K562 (cell line): Measurements from ENCODE around the gene GPR55. TPM values are rescaled to one million over a fixed set of nuclear protein-coding genes. Genes with fewer than 3 reads are reported as not detected.

Experiments
- ATAC-seq: fragments of 200-7000 bp; cut with Tn5 transposase; 3 replicates; pipeline ENCODE4 v1.9.1; 2020; ENCODE audit warnings: moderate library complexity
- BruUV-seq: library from RNA; stranded (reverse); fragments of 400-500 nt; replicated peaks from 2 replicates; lab custom pipeline; 2021; lab: Mats Ljungman, UMichigan
- CTCF ChIA-PET: fragments of 300-600 bp; formaldehyde crosslinking; extraction: SDS; loops from one replicate; lab custom pipeline; 2021; ENCODE audit warnings: low intra/inter-chr PET ratio; lab: Yijun Ruan, JAX
- POLR2A ChIA-PET: fragments of 300-600, 350-650 bp; sonication (Branson Sonifier 250); formaldehyde crosslinking; extraction: SDS; loops from one replicate; lab custom pipeline; 2021; ENCODE audit warnings: antibody characterized with exemption, inconsistent platforms; lab: Yijun Ruan, JAX
- DNase-seq, 4 experiments: peaks; one replicate each; pipeline versions ENCODE4 v3.0.0 to v3.0.0-alpha.2; 2011 to 2018; ENCODE audit warnings: low spot score in 3 of 4, mixed read lengths in 3 of 4; ENCODE audit errors: extremely low read depth in 1 of 4
- FAIRE-seq: peaks from 2 replicates; lab custom pipeline; 2011; peaks lifted over from hg19 to GRCh38; lab: Jason Lieb, UNC
- H2AFZ ChIP-seq: 2 replicates; pipeline ENCODE4 v1.6.0; 2011; ENCODE audit warnings: low read depth, low read length, control low read depth, inconsistent platforms
- H3K27ac ChIP-seq: fragments of 200-600 bp; 3 replicates; pipeline ENCODE4 v1.8.0; 2011; ENCODE audit warnings: low read depth, mild to moderate bottlenecking, control low read depth, inconsistent platforms, low read length, moderate library complexity, mixed read lengths; ENCODE audit errors: extremely low read depth
- H3K27me3 ChIP-seq, 2 experiments: fragments of 300-600 bp in 1 of 2; 2 replicates in 1 of 2; 3 replicates in 1 of 2; pipeline versions ENCODE4 v1.6.0 to v1.8.0; 2011; ENCODE audit warnings: inconsistent platforms in 2 of 2, low read length in 2 of 2, mild to moderate bottlenecking in 1 of 2, mixed read lengths in 1 of 2, moderate library complexity in 1 of 2; ENCODE audit not compliant: control insufficient read depth in 2 of 2, insufficient read depth in 2 of 2
- H3K36me3 ChIP-seq: fragments of 300-600 bp; 3 replicates; pipeline ENCODE4 v1.8.0; 2011; ENCODE audit warnings: mild to moderate bottlenecking, low read length, inconsistent platforms; ENCODE audit not compliant: control insufficient read depth, insufficient read depth
- H3K4me1 ChIP-seq, 2 experiments: fragments of 200-600 bp in 1 of 2; replicated peaks in 1 of 2; 2 replicates in 1 of 2; 3 replicates in 1 of 2; pipeline versions ENCODE4 v1.5.1 to v1.8.0; 2011; ENCODE audit warnings: inconsistent platforms in 2 of 2, low read length in 2 of 2, mild to moderate bottlenecking in 1 of 2, mixed read lengths in 1 of 2, moderate library complexity in 1 of 2; ENCODE audit not compliant: control insufficient read depth in 2 of 2, insufficient read depth in 2 of 2
- H3K4me2 ChIP-seq: 2 replicates; pipeline ENCODE4 v1.6.1; 2011; ENCODE audit warnings: low read length, control low read depth, inconsistent platforms, mixed read lengths; ENCODE audit not compliant: insufficient read depth
- H3K4me3 ChIP-seq: fragments of 200-600 bp; sonication (generic), shearing (Covaris generic); 2 replicates; pipeline ENCODE4 v1.5.1; 2016; ENCODE audit warnings: control low read depth, inconsistent platforms
- H3K79me2 ChIP-seq: fragments of 200-600 bp; 3 replicates; pipeline ENCODE4 v1.8.0; 2011; ENCODE audit warnings: low read length, inconsistent platforms; ENCODE audit not compliant: control insufficient read depth, insufficient read depth
- H3K9ac ChIP-seq, 2 experiments: 2 replicates each; pipeline versions ENCODE4 v1.6.0 to v1.6.1; 2011; ENCODE audit warnings: low read depth in 2 of 2, low read length in 2 of 2, control low read depth in 1 of 2, inconsistent platforms in 1 of 2, mild to moderate bottlenecking in 1 of 2, mixed read lengths in 1 of 2; ENCODE audit not compliant: insufficient read depth in 1 of 2
- H3K9me1 ChIP-seq: one replicate; pipeline ENCODE4 v1.6.0; 2011; ENCODE audit warnings: inconsistent platforms, mild to moderate bottlenecking, low read length, moderate library complexity; ENCODE audit not compliant: control insufficient read depth, insufficient read depth
- H3K9me3 ChIP-seq: replicated peaks from 2 replicates; pipeline ENCODE4 v1.5.1; 2011; ENCODE audit warnings: low read depth, low read length, inconsistent platforms; ENCODE audit not compliant: control insufficient read depth, insufficient read depth
- H4K20me1 ChIP-seq: replicated peaks from 2 replicates; pipeline ENCODE4 v1.6.1; 2011; ENCODE audit warnings: low read length, inconsistent platforms, mixed read lengths; ENCODE audit not compliant: control insufficient read depth, insufficient read depth
- DIDO1 ChIP-seq: fragments of 450-650 bp; IDR thresholded peaks from 2 replicates; pipeline ENCODE4 v1.6.1; 2016; ENCODE audit warnings: low read depth, missing biosample characterization, missing genetic modification characterization
- ELF4 ChIP-seq: fragments of 450-650 bp; formaldehyde crosslinking; IDR thresholded peaks from 2 replicates; pipeline ENCODE4 v1.4.0; 2022; ENCODE audit warnings: missing genetic modification characterization
- GTF2E2 ChIP-seq: fragments of 200-800 bp; sonication (Bioruptor generic); IDR thresholded peaks from 2 replicates; pipeline ENCODE4 v1.6.1; 2016; ENCODE audit warnings: missing genetic modification characterization, missing compliant biosample characterization
- KDM1A ChIP-seq, 2 experiments: fragments of 450-650 bp; IDR thresholded peaks; 2 replicates each; pipeline ENCODE4 v1.6.1; 2016; ENCODE audit warnings: mild to moderate bottlenecking in 2 of 2
- LARP7 ChIP-seq: fragments of 450-650 bp; IDR thresholded peaks from 2 replicates; pipeline ENCODE4 v1.6.1; 2016
- MYC ChIP-seq, 2 experiments: fragments of 250-450 bp in 1 of 2; sonication (Bioruptor Pico) in 1 of 2; IDR thresholded peaks; 2 replicates each; pipeline versions ENCODE4 v1.5.1 to v1.6.1; 2012 to 2021; ENCODE audit warnings: low read depth in 2 of 2, borderline replicate concordance in 1 of 2, improper control_type of control experiment in 1 of 2, low read length in 1 of 2, mild to moderate bottlenecking in 1 of 2, moderate library complexity in 1 of 2
- NFRKB ChIP-seq: fragments of 450-650 bp; IDR thresholded peaks from 2 replicates; pipeline ENCODE4 v1.6.1; 2016; ENCODE audit warnings: low read depth
- PML ChIP-seq: IDR thresholded peaks from 2 replicates; pipeline ENCODE4 v1.6.1; 2012; ENCODE audit warnings: low read length, inconsistent platforms
- POLR3G ChIP-seq: IDR thresholded peaks from 2 replicates; pipeline ENCODE4 v1.6.1; 2011; ENCODE audit not compliant: insufficient read length, insufficient replicate concordance; ENCODE audit errors: extremely low read depth
- RCOR1 ChIP-seq, 2 experiments: IDR thresholded peaks; 2 replicates each; pipeline ENCODE4 v1.6.1; 2012; ENCODE audit warnings: low read depth in 2 of 2, low read length in 2 of 2, borderline replicate concordance in 1 of 2, improper control_type of control experiment in 1 of 2
- SAP30 ChIP-seq: fragments of 200-600 bp; sonication (generic); IDR thresholded peaks from 2 replicates; pipeline ENCODE4 v1.6.1; 2012; ENCODE audit warnings: borderline replicate concordance, low read depth, mild to moderate bottlenecking, moderate library complexity, low read length, control low read depth, inconsistent platforms; ENCODE audit not compliant: insufficient read depth, poor library complexity, severe bottlenecking
- SPI1 ChIP-seq: IDR thresholded peaks from 2 replicates; pipeline ENCODE4 v1.6.1; 2011; ENCODE audit warnings: low read depth, low read length, control low read depth, borderline replicate concordance
- ZKSCAN3 ChIP-seq: fragments of 250-450 bp; sonication (Bioruptor Pico); IDR thresholded peaks from 2 replicates; pipeline ENCODE4 v1.4.0; 2020
- ZNF263 ChIP-seq: sonication (generic); formaldehyde crosslinking; IDR thresholded peaks from 2 replicates; pipeline ENCODE4 v1.8.0; 2022; ENCODE audit warnings: mild to moderate bottlenecking, missing genetic modification reagents, borderline replicate concordance
- ZNF589 ChIP-seq: fragments of 200-800 bp; sonication (Bioruptor generic); IDR thresholded peaks from 2 replicates; pipeline ENCODE4 v1.6.1; 2016; ENCODE audit warnings: low read depth, missing genetic modification characterization, missing compliant biosample characterization
- WGBS: fragments of 100-300 bp; shearing (Covaris generic); methylation state at CpG from one replicate; pipeline ENCODE4 v1.1.6; 2016; ENCODE audit warnings: low coverage, mixed read lengths; ENCODE audit not compliant: insufficient coverage; ENCODE audit errors: missing lambda C conversion rate; 5-methylcytosine and 5-hydroxymethylcytosine counted together
- in situ Hi-C: fragments of 300-500 bp; cut with MboI; formaldehyde crosslinking; loops from 4 replicates; pipeline ENCODE4 v1.15.0; 2018; ENCODE audit warnings: inconsistent platforms, mixed read lengths
- intact Hi-C: fragments of 100-400 bp; cut with micrococcal nuclease; formaldehyde crosslinking; loops from 2 replicates; pipeline ENCODE4 v1.14.2; 2022
- polyA plus RNA-seq, 8 experiments: library from polyadenylated mRNA; depleted of rRNA in 4 of 8; stranded (reverse) in 5 of 8; unstranded in 3 of 8; fragments of >200 nt; fragmentation: Nextera tagmentation in 2 of 8; fragmentation: Illumina TruSeq in 1 of 8; extraction: Ambion mirVana in 2 of 8; extraction: Trizol in 1 of 8; gene quantifications; 2 replicates each; pipeline versions ENCODE4 v1.2.1 to v1.2.3, GENCODE V29; 2011 to 2014; ENCODE audit warnings: inconsistent platforms in 1 of 8, missing spikeins in 1 of 8
- total RNA-seq, 7 experiments: library from RNA; depleted of rRNA in 6 of 7; stranded (reverse); fragments of >200 nt in 6 of 7; fragmentation: Illumina TruSeq in 2 of 7; extraction: Trizol in 2 of 7; gene quantifications; 2 replicates each; pipeline versions ENCODE4 v1.2.1 to v1.2.3, GENCODE V29; 2011 to 2021; ENCODE audit warnings: low replicate concordance in 1 of 7
- TF ChIP-seq, protein P1 (sequence below): fragments of 450-650 bp; formaldehyde crosslinking; conservative IDR thresholded peaks from 2 replicates; pipeline ENCODE4 v1.4.0; 2022; ENCODE audit warnings: mild to moderate bottlenecking, missing genetic modification characterization
- TF ChIP-seq, protein P2 (sequence below): fragments of 200-800 bp; sonication (Bioruptor generic); IDR thresholded peaks from 2 replicates; pipeline ENCODE4 v1.6.1; 2017; ENCODE audit warnings: missing genetic modification characterization, missing compliant biosample characterization

Gene GPR55
- total and polyA plus RNA-seq, 9 of the 15 experiments (the other 6 are each of a cell fraction or from before 2014, with no cell fraction given), result 0.11 to 0.49 (median 0.27) TPM

DNA sequence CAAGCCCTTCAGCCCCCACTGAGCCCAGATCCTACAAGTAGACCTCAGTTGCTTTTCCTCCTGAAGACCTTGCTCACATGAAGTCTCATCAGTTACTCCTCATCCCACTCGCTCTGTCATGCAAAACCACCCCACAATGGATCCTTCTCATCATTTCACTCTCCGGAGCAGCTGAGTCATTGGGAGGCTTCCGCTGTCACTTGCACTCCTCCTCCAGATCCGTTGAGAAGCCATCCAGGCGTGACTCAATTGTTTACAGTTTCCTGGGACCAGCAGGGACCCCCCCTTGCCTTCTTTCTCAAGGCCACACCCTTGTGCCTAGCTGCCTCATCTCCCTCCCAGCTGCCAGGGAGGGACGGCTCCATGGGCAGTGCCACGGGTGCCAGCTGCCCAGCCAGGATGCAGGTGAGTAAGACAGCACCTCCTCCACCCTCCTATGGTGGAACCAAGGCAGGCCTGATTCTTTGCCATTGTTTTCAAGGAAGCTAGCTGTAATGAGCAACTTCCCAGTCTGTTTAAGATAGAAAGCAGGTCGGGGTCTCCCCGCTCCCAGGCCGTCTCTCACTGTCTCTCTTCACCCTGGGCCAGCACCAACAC is 16.3 kb downstream of the GPR55 start (continued):
- TF ChIP-seq DIDO1 (tag), result no peak
- TF ChIP-seq NFRKB, result 0 out of 2 replicates have a peak, but pooled peaks have one; percentile 54
- TF ChIP-seq LARP7, result no peak
- peak; percentile 28 to 74; a peak in 3 of 4 replicates for TF ChIP-seq KDM1A (IDR thresholded peaks at IDR 0.05)
- TF ChIP-seq RCOR1 (IDR thresholded peaks at IDR 0.05; ENCODE audit: borderline replicate concordance in 1 of 2, low read depth in 2 of 2, low read length in 2 of 2), result peak in 1 of 2 experiments; percentile 92; a peak in 3 of 4 replicates
- TF ChIP-seq ZNF263, result peak; percentile 74; the same call in 1 of the 2 replicates
- TF ChIP-seq POLR3G, result no peak
- TF ChIP-seq, all 486 proteins: peak for 77

DNA sequence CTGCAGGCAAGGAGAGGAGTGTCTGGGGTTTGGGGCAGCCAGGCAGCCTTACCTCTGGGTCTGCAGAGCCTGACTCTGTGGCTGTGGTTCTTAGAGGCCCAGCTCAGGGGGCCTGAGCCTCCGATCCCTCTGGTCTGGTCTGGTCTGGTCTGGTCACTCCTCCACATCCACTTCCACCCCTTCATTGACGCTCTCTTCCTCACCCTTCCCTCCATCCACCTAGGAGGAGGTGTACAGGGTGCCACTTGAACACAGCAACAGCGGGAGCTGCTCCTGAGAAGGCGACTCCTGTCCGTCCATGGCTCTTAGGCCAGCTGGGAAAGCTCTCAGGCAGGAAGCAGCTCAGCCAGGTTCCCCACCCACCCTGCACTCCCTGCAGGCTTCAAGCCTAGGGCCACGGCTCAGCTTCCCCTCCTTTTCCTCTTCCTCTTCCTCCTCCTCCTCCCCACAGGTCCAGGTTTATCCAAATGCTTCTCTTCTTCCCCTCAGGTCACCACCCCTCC is 16.9 kb downstream of the GPR55 start:
- ATAC-seq, result peak; percentile 22
- Histone ChIP-seq H3K9me1 (no peaks in the 10 kb centered on the region), H3K4me1 (peaks cover 36 to 54% of the 10 kb centered on the region in 2 experiments), H4K20me1 (no peaks in the 10 kb centered on the region), H3K27ac (peak overlapping the region; percentile 83), H3K27me3 (no peaks in the 10 kb centered on the region), H3K79me2 (no peaks in the 10 kb centered on the region), H3K9me3 (no peaks in the 10 kb centered on the region), H3K4me3 (peak overlapping the region; percentile 29), H3K36me3 (no peaks in the 10 kb centered on the region; the same call in 2 of the 3 replicates), H3K9ac (peak overlapping the region; percentile 60 to 79; a peak in 3 of 4 replicates), H3K4me2 (peak overlapping the region; percentile 74), H2AFZ (peak overlapping the region; percentile 85)
- DNase-seq, result peak in 1 of 4 experiments; percentile 12
- ChIA-PET CTCF (no interaction called here), POLR2A (interaction anchor here (0.6 kb wide), 1 partner anchor 570 kb away, joined by 3 read pairs; no protein-coding TSS in a partner anchor)
- BruUV-seq, result no TSS peak
- no peak for FAIRE-seq
- WGBS, result 9% methylated on average over 4 of the region's 6 CpGs
- intact Hi-C loops, result loop anchor here (10.0 kb wide), 1 partner anchor 147 kb away; the partner anchor contains the start of gene PSMD1
- in situ Hi-C loops, result loop anchor here (5.0 kb wide), 1 partner anchor 79 kb away; no protein-coding TSS in a partner anchor
- TF ChIP-seq ZKSCAN3 (CRISPR knock-in tag) (no peak), PML (no peak), ZNF589 (CRISPR knock-in tag) (0 out of 2 replicates have a peak, but pooled peaks have one; percentile 8), MYC (IDR thresholded peaks at IDR 0.05; ENCODE audit: low read depth, low read length) (no peak), MYC (CRISPR knock-in tag; IDR thresholded peaks at IDR 0.05; ENCODE audit: borderline replicate concordance, low read depth) (no peak), ELF4 (CRISPR knock-in tag) (0 out of 2 replicates have a peak, but pooled peaks have one; percentile 10), SAP30 (peak; percentile 29), GTF2E2 (0 out of 2 replicates have a peak, but pooled peaks have one; percentile 2), SPI1 (0 out of 2 replicates have a peak, but pooled peaks have one; percentile 3)
- TF ChIP-seq, protein P1, sequence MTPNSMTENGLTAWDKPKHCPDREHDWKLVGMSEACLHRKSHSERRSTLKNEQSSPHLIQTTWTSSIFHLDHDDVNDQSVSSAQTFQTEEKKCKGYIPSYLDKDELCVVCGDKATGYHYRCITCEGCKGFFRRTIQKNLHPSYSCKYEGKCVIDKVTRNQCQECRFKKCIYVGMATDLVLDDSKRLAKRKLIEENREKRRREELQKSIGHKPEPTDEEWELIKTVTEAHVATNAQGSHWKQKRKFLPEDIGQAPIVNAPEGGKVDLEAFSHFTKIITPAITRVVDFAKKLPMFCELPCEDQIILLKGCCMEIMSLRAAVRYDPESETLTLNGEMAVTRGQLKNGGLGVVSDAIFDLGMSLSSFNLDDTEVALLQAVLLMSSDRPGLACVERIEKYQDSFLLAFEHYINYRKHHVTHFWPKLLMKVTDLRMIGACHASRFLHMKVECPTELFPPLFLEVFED (CRISPR knock-in tag), result 0 out of 2 replicates have a peak, but pooled peaks have one; percentile 16
- TF ChIP-seq, protein P2, sequence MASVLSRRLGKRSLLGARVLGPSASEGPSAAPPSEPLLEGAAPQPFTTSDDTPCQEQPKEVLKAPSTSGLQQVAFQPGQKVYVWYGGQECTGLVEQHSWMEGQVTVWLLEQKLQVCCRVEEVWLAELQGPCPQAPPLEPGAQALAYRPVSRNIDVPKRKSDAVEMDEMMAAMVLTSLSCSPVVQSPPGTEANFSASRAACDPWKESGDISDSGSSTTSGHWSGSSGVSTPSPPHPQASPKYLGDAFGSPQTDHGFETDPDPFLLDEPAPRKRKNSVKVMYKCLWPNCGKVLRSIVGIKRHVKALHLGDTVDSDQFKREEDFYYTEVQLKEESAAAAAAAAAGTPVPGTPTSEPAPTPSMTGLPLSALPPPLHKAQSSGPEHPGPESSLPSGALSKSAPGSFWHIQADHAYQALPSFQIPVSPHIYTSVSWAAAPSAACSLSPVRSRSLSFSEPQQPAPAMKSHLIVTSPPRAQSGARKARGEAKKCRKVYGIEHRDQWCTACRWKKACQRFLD (CRISPR knock-in tag), result 0 out of 2 replicates have a peak, but pooled peaks have one; percentile 48
